K562 (cell line): ENCODE results near the gene STRIP1.

ENCODE experiments used
- HNRNPL ChIP-seq: fragments of 200-400 bp; formaldehyde crosslinking; IDR thresholded peaks from 2 replicates; pipeline ENCODE4 v1.6.1; 2017; ENCODE audit warnings: low read depth, mild to moderate bottlenecking, low read length
- POLR2AphosphoS5 ChIP-seq: IDR thresholded peaks from 2 replicates; pipeline ENCODE4 v1.6.1; 2011; ENCODE audit warnings: mild to moderate bottlenecking, low read depth, low read length, moderate library complexity; ENCODE audit not compliant: control insufficient read depth, insufficient read depth
- RCOR1 ChIP-seq, 2 experiments: IDR thresholded peaks; 2 replicates each; pipeline ENCODE4 v1.6.1; 2012; ENCODE audit warnings: low read depth in 2 of 2, low read length in 2 of 2, borderline replicate concordance in 1 of 2, improper control_type of control experiment in 1 of 2
- SIN3A ChIP-seq, 2 experiments: fragments of 150-350 bp in 1 of 2; IDR thresholded peaks; 2 replicates each; pipeline ENCODE4 v1.6.1; 2011 to 2016; ENCODE audit warnings: borderline replicate concordance in 2 of 2, low read depth in 2 of 2, low read length in 2 of 2, mild to moderate bottlenecking in 2 of 2, moderate library complexity in 2 of 2; ENCODE audit not compliant: control insufficient read depth in 1 of 2
- SP2 ChIP-seq: IDR thresholded peaks from 2 replicates; pipeline ENCODE4 v1.6.1; 2011; ENCODE audit warnings: mild to moderate bottlenecking, low read depth, low read length, moderate library complexity; ENCODE audit not compliant: poor library complexity, severe bottlenecking; ENCODE audit errors: extremely low read depth
- TF ChIP-seq, protein P1 (sequence below), 3 experiments: IDR thresholded peaks in 2 of 3; conservative IDR thresholded peaks in 1 of 3; 2 replicates each; pipeline ENCODE4 v1.5.1; 2011 to 2012; ENCODE audit warnings: low read length in 3 of 3, mild to moderate bottlenecking in 3 of 3, control low read depth in 2 of 3, improper control_type of control experiment in 1 of 3, inconsistent platforms in 1 of 3, low read depth in 1 of 3, mixed read lengths in 1 of 3, moderate library complexity in 1 of 3; ENCODE audit not compliant: insufficient read depth in 2 of 3
- TF ChIP-seq, protein P2 (sequence below), 2 experiments: fragments of 450-650 bp in 1 of 2; sonication (generic) in 1 of 2; formaldehyde crosslinking in 1 of 2; IDR thresholded peaks in 1 of 2; conservative IDR thresholded peaks in 1 of 2; 2 replicates each; pipeline versions ENCODE4 v1.6.1 to v1.8.1; 2016 to 2023; ENCODE audit warnings: mild to moderate bottlenecking in 2 of 2, moderate library complexity in 2 of 2, inconsistent platforms in 1 of 2, missing genetic modification reagents in 1 of 2
- TF ChIP-seq, protein P3 (sequence below): sonication (generic); formaldehyde crosslinking; IDR thresholded peaks from 2 replicates; pipeline ENCODE4 v1.8.0; 2022; ENCODE audit warnings: missing genetic modification reagents, mild to moderate bottlenecking, borderline replicate concordance
- TF ChIP-seq, protein P4 (sequence below): IDR thresholded peaks from 2 replicates; pipeline ENCODE4 v1.6.1; 2012; ENCODE audit warnings: low read depth, low read length, improper control_type of control experiment, borderline replicate concordance

DNA sequence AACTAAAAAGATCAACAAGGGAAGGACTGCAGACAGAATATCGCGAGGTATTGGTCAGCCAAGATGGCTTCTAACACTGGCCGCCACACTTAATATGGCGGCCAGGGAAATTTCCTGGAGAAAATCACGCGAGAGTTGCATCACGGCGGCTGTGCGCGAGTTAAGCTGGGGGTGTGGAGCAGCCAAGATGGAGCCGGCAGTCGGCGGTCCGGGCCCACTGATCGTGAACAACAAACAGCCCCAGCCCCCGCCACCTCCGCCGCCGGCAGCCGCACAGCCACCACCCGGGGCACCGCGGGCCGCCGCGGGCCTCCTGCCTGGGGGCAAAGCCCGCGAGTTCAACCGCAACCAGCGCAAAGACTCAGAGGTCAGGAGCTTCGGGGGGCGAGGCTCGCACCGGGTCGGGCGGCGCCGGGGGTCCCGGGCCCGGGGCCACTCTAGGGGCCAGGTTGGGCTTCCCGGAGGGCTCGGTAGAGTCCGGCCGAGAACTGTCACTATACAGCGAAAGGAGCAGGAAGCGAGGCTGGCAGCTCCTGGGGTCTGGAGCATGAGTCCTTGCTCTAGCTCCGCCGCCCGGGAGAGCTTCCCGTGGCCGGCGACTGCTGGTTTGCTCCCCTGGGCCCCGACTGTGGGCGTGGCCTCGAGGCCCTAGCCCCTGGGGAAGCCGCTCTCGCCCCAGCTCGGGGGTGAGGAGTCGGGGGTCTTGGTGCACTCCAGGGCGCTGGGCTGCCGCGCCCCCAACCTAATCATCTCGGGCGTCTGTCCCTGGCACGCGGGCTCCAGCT, at the start of gene STRIP1:
- TF ChIP-seq POLR2AphosphoS5 = peak; percentile 94
- no peak for TF ChIP-seq SP2
- TF ChIP-seq RCOR1 (IDR thresholded peaks at IDR 0.05; ENCODE audit: borderline replicate concordance in 1 of 2, low read depth in 2 of 2, low read length in 2 of 2) = peak in 1 of 2 experiments; percentile 45; a peak in 1 of 4 replicates
- TF ChIP-seq, protein P1, sequence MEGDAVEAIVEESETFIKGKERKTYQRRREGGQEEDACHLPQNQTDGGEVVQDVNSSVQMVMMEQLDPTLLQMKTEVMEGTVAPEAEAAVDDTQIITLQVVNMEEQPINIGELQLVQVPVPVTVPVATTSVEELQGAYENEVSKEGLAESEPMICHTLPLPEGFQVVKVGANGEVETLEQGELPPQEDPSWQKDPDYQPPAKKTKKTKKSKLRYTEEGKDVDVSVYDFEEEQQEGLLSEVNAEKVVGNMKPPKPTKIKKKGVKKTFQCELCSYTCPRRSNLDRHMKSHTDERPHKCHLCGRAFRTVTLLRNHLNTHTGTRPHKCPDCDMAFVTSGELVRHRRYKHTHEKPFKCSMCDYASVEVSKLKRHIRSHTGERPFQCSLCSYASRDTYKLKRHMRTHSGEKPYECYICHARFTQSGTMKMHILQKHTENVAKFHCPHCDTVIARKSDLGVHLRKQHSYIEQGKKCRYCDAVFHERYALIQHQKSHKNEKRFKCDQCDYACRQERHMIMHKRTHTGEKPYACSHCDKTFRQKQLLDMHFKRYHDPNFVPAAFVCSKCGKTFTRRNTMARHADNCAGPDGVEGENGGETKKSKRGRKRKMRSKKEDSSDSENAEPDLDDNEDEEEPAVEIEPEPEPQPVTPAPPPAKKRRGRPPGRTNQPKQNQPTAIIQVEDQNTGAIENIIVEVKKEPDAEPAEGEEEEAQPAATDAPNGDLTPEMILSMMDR (IDR thresholded peaks at IDR 0.05 in 2 of 3, conservative IDR thresholded peaks at IDR 0.05 in 1 of 3; ENCODE audit: insufficient read depth in 2 of 3, low read depth in 1 of 3, low read length in 3 of 3) = peak in 1 of 3 experiments; percentile 60; a peak in 2 of 6 replicates
- TF ChIP-seq, protein P2, sequence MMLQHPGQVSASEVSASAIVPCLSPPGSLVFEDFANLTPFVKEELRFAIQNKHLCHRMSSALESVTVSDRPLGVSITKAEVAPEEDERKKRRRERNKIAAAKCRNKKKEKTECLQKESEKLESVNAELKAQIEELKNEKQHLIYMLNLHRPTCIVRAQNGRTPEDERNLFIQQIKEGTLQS (IDR thresholded peaks at IDR 0.05) = peak; percentile 93
- TF ChIP-seq, protein P2 (CRISPR knock-in tag; conservative IDR thresholded peaks at IDR 0.05) = no peak; the same call in 1 of the 2 replicates
- TF ChIP-seq, protein P3, sequence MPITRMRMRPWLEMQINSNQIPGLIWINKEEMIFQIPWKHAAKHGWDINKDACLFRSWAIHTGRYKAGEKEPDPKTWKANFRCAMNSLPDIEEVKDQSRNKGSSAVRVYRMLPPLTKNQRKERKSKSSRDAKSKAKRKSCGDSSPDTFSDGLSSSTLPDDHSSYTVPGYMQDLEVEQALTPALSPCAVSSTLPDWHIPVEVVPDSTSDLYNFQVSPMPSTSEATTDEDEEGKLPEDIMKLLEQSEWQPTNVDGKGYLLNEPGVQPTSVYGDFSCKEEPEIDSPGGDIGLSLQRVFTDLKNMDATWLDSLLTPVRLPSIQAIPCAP (CRISPR knock-in tag) = no peak
- TF ChIP-seq HNRNPL = no peak
- peak; percentile 68; a peak in 3 of 4 replicates for TF ChIP-seq SIN3A (IDR thresholded peaks at IDR 0.05; ENCODE audit: borderline replicate concordance in 2 of 2, control insufficient read depth in 1 of 2, low read depth in 2 of 2, low read length in 2 of 2)
- TF ChIP-seq, protein P4, sequence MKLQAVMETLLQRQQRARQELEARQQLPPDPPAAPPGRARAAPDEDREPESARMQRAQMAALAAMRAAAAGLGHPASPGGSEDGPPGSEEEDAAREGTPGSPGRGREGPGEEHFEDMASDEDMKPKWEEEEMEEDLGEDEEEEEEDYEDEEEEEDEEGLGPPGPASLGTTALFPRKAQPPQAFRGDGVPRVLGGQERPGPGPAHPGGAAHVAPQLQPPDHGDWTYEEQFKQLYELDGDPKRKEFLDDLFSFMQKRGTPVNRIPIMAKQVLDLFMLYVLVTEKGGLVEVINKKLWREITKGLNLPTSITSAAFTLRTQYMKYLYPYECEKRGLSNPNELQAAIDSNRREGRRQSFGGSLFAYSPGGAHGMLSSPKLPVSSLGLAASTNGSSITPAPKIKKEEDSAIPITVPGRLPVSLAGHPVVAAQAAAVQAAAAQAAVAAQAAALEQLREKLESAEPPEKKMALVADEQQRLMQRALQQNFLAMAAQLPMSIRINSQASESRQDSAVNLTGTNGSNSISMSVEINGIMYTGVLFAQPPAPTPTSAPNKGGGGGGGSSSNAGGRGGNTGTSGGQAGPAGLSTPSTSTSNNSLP = no peak
